ENCODE measurements around the gene NTHL1. TPM values are rescaled to one million over a fixed set of nuclear protein-coding genes. Genes with fewer than 3 reads are reported as not detected.

The NTHL1 gene
- total RNA-seq, 1 donor from 2014 or later = 25.6 TPM

GRCh38 chr16:2029350-2029749 is 18.3 kb downstream of the NTHL1 start:
- no peak for TF ChIP-seq CTCF (IDR thresholded peaks at IDR 0.05; ENCODE audit: unreplicated experiment)
- no peak for DNase-seq (ENCODE audit: low spot score)
- no peak overlapping the region for H3K4me3 Mint-ChIP-seq (ENCODE audit: unreplicated experiment)
- peaks cover 13% of the 10 kb centered on the region for H3K4me1 Mint-ChIP-seq (ENCODE audit: unreplicated experiment)
- peaks cover 11% of the 10 kb centered on the region for H3K27me3 Mint-ChIP-seq (ENCODE audit: unreplicated experiment)
- no peak overlapping the region for H3K27ac Mint-ChIP-seq (ENCODE audit: unreplicated experiment)
- H3K36me3 Mint-ChIP-seq (ENCODE audit: low read depth, unreplicated experiment) = no peaks in the 10 kb centered on the region
- no peaks in the 10 kb centered on the region for H3K9me3 Mint-ChIP-seq (ENCODE audit: unreplicated experiment)

- no peaks in the 10 kb centered on the region for H3K36me3 Mint-ChIP-seq (ENCODE audit: low read depth, unreplicated experiment)
- DNase-seq (ENCODE audit: low spot score) = no peak
- no peak for TF ChIP-seq CTCF (IDR thresholded peaks at IDR 0.05; ENCODE audit: unreplicated experiment)
- peaks cover 13% of the 10 kb centered on the region for H3K27me3 Mint-ChIP-seq (ENCODE audit: unreplicated experiment)
- no peak overlapping the region for H3K27ac Mint-ChIP-seq (ENCODE audit: unreplicated experiment)
- H3K4me1 Mint-ChIP-seq (ENCODE audit: unreplicated experiment) = peaks cover 17% of the 10 kb centered on the region
- H3K9me3 Mint-ChIP-seq (ENCODE audit: unreplicated experiment) = no peaks in the 10 kb centered on the region
- no peak overlapping the region for H3K4me3 Mint-ChIP-seq (ENCODE audit: unreplicated experiment)
Measured at GRCh38 chr16:2028620-2029220, 18.9 kb downstream of the NTHL1 start.

GRCh38 chr16:2028146-2028545 is 19.5 kb downstream of the NTHL1 start:
- H3K27ac Mint-ChIP-seq (ENCODE audit: unreplicated experiment) = no peak overlapping the region
- H3K4me1 Mint-ChIP-seq (ENCODE audit: unreplicated experiment) = peaks cover 17% of the 10 kb centered on the region
- H3K27me3 Mint-ChIP-seq (ENCODE audit: unreplicated experiment) = peaks cover 15% of the 10 kb centered on the region
- H3K36me3 Mint-ChIP-seq (ENCODE audit: low read depth, unreplicated experiment) = no peaks in the 10 kb centered on the region
- no peak for TF ChIP-seq CTCF (IDR thresholded peaks at IDR 0.05; ENCODE audit: unreplicated experiment)
- H3K9me3 Mint-ChIP-seq (ENCODE audit: unreplicated experiment) = no peaks in the 10 kb centered on the region
- H3K4me3 Mint-ChIP-seq (ENCODE audit: unreplicated experiment) = no peak overlapping the region
- no peak for DNase-seq (ENCODE audit: low spot score)

DNA sequence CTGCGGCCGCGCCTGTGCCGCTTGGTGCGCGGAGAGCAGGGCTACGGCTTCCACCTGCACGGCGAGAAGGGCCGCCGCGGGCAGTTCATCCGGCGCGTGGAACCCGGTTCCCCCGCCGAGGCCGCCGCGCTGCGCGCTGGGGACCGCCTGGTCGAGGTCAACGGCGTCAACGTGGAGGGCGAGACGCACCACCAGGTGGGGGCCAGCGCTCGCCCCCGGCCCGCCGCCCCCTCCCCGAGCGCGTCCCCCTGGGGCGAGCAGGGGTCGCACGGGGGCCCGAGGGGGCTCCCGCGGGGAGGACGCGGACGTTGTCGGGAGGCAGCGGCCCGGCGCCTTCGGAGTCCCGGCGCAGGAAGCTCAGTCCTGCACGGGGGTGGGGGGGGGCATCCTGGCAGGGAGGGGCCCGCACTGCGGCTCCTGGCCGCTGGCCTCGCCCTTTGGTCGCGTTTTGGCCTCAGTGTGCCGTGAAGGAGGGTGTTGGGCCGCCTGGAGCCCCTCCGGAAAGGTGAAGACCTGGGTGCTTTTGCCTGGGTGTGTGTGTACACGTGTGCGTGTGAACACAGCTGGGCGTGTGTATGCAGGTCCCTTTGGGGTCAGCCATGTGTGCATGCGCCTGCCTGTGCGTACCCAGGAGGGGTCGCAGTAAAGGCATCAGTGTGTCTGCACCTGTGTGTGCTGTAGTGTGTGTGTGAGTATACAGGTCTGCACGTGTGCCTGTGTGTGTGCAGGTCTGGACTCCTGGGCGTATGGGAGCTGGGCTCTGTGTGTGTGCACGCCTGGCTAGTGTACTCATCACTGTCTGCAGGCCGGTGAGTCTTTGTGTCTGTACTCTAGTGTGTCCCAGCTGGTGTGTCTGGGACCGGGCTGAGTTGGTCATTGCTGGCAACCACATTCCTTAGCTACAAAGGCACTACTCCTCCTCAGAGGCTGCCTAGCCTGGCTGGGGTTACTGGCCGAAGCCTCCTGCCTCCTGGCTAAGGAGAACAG is 20.3 kb downstream of the NTHL1 start:
- Mint-ChIP-seq H3K27me3 (ENCODE audit: unreplicated experiment) (peaks cover 15% of the 10 kb centered on the region), H3K4me1 (ENCODE audit: unreplicated experiment) (peaks cover 14% of the 10 kb centered on the region)

More for the DNA sequence above, 20.3 kb downstream of the NTHL1 start:
- Mint-ChIP-seq H3K36me3 (ENCODE audit: low read depth, unreplicated experiment) (no peaks in the 10 kb centered on the region), H3K27ac (ENCODE audit: unreplicated experiment) (no peak overlapping the region), H3K4me3 (ENCODE audit: unreplicated experiment) (peak overlapping the region; percentile 92), H3K9me3 (ENCODE audit: unreplicated experiment) (no peaks in the 10 kb centered on the region)
- no peak for TF ChIP-seq CTCF (IDR thresholded peaks at IDR 0.05; ENCODE audit: unreplicated experiment)
- DNase-seq (ENCODE audit: low spot score) = no peak
